ENCODE measurements around the gene ANKRD11.
"Not testable (repeated sequence)": the region's sequence is repeated elsewhere in the genome, so short reads cannot be mapped to it uniquely, and the experiment has no call there.

ANKRD11 gene

DNA sequence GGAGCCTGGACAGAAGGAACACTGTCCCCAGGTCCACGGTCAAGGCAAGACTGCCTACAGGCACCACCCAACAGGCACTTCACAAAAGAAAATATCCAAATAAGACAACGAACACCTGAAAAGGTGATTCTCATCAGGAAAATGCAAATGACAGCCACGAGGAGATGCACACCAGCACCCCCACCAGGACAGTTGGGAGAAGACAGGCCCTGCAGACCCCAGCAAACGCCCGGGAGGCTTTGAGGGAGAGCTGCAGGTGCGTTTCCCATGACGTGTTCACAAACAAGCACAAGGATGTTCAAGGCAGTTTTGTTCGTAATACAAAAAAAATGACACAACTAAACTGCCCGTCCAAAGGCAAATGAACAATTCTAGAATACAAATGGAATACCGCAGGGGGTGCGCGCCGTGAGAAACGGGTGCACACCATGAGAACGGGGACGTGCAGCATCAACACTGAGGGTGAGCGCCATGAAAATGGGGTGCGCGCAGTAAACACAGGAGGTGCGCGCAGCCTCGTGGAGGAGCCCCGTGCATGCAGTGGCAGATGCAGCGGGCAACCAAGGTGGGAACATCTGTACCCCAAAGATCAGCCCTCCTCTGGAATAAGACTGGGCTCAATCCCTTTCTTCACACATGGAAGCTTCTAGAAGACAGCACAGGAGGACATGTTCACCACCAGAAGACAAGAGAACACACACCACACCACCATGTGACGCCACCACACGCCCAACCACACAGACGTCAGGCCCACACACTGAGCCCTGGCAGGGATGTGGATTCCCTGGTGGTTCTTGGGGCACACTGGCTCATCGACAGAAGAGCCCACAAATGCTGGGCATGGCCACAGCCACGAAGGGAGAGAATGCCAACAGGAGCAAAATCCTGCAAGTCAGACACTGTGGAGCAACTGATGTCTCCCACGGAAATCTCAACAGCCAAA is 181.7 kb downstream of the ANKRD11 start:
- DNase-seq, result no peak

DNA sequence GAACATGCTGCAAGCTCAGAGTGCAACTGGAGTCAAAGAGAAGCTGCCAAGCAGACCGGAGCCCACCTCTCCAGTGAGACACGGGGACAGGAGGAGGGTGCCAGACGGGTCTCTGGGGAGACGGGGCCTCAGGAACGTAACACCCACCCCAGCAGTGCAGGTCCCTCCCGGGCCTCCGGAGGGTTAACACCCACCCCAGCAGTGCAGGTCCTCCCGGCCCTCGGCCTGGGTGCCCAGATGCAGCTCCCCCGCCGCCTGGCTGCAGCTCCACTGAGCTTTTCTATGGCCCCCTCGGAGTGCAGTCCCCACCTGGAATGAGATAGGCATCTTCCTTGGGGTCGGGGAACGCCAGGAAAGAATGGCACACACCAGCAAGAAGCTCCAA is 182.9 kb downstream of the ANKRD11 start:
- no peak for DNase-seq

GRCh38 chr16:89306457-89307420 is 183.6 kb downstream of the ANKRD11 start:
- not testable (repeated sequence) for DNase-seq

GRCh38 chr16:89304941-89305705 is 185.2 kb downstream of the ANKRD11 start:
- no peak for DNase-seq

- DNase-seq, result no peak
Observed at GRCh38 chr16:89304181-89304851, 186.0 kb downstream of the ANKRD11 start.

GRCh38 chr16:89303617-89304016 is 186.7 kb downstream of the ANKRD11 start:
- no peak for DNase-seq

GRCh38 chr16:89300976-89301360 is 189.4 kb downstream of the ANKRD11 start:
- DNase-seq, result no peak

DNA sequence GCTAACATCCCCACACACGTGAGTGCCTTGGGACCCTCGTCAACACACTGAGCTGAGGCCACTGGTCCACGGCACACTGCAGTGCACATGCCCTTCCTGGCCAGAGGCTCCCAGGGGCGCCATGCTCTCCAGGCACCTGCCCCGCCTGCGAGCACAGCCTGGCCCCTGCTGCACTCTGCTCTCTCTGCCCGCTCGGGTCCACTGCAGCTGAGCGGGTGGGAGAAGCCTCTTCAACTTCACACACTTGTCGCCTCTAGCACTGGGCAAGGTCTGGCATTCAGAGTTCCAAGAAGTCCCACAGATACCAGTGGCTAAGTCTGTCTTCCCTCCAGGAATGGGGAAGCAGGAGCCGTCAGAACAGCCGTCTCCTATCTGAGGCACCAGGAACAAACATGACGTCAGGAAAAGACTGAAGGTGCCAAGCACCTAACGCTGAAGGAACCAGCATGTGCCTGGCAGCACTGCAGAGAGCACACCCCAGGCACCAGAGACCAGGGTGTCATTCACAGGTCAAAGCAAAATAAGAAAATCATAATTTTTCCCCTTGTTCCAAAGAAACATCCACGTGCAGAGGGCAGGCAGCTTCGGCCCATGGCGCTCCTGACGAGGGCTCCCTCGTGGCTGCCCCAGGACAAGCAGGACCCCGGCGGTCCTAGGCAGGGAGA is 189.9 kb downstream of the ANKRD11 start:
- DNase-seq, result no peak

GRCh38 chr16:89299357-89300111 is 190.8 kb downstream of the ANKRD11 start:
- not testable (repeated sequence) for DNase-seq

DNA sequence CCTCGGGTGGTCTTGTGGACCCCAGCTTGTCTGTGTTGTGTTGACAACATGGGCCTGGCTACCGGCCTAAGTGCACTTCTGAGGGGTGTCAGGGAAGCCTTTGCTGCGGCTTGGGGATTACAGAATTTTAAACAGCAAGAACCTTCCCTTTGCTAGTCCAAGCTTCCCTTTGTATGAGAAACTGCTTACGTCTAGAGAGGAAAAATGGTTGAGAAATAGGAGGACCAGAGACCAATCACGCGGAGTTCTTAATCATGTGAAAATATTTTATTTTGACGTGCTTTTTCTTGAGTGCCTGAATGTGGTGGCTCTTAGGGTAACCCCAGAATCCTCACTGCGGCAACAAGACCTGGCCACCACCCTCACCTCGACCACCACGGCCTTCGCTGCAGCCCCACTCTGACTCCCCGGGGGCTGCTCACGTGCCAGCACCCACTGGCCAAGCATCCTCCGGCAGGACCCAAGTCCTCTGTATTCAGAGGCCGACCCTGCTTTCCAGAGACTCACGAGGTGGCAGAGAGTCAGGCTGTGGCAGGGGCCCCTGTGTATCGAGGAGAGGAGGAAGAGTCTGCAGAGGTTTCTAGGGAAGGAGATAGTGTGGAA is 191.6 kb downstream of the ANKRD11 start:
- no peak for DNase-seq

GRCh38 chr16:89297910-89298545 is 192.3 kb downstream of the ANKRD11 start:
- DNase-seq, result no peak

GRCh38 chr16:89297156-89297874 is 193.0 kb downstream of the ANKRD11 start:
- no peak for DNase-seq

- DNase-seq, result no peak
Observed at GRCh38 chr16:89295915-89296314, 194.4 kb downstream of the ANKRD11 start.

DNA sequence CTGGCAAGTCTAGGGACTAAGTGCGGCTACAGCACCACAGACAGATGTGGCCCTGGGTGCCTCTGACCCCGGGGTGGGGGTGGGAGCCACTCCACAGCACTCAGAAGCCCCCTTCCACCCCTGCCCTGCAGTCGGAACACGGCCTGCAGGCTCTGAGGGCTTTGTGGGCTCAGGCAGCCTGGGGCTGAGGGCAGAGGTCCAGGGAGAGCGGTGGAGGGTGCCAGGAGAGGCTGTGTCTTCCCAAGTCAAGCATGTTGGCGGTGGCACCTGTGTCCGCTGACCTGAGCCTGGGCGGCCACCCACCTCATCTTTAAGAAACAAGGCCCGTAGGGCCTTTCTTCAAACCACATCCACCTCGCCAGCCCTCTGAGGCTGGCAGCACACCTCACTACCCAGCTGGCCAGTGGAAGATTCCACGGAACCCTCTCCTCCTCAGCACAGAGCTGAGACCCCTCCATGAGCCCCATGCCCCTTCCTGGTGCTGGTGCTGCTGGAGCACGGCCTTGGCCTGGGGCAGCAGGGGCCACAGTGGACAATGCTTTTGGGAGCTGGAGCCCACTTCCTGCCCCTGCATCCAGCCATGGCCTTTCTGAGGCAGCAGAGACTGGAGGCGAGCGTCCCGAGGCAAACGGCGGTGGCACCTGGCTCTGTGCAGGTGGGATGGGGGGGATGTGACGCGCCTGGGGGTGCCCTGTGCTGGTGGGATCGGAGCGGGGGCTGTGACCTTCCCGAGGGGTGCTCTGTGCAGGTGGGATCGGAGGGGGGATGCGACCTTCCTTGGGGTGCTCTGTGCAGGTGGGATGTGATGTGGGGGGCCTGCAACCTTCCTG is 195.1 kb downstream of the ANKRD11 start:
- no peak for DNase-seq

DNA sequence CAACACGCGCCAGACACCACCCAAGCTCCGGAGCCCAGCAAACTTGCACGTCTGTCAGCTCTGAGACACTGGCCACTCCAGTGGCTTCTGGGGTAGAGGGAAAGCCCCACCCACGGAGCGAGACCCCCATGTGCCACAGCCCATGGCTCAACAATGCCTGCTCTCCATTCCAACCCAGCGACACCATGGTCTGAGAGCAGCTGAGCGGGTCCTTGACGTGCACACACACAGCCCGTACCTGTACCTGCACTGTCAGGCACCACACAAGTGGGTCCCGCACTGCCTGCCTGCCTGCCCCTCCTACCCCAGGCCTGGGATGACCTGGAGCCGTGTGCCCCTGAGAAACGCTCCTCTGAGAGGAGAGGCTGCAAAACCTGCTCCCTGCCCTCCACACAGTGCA is 195.9 kb downstream of the ANKRD11 start:
- no peak for DNase-seq

DNA sequence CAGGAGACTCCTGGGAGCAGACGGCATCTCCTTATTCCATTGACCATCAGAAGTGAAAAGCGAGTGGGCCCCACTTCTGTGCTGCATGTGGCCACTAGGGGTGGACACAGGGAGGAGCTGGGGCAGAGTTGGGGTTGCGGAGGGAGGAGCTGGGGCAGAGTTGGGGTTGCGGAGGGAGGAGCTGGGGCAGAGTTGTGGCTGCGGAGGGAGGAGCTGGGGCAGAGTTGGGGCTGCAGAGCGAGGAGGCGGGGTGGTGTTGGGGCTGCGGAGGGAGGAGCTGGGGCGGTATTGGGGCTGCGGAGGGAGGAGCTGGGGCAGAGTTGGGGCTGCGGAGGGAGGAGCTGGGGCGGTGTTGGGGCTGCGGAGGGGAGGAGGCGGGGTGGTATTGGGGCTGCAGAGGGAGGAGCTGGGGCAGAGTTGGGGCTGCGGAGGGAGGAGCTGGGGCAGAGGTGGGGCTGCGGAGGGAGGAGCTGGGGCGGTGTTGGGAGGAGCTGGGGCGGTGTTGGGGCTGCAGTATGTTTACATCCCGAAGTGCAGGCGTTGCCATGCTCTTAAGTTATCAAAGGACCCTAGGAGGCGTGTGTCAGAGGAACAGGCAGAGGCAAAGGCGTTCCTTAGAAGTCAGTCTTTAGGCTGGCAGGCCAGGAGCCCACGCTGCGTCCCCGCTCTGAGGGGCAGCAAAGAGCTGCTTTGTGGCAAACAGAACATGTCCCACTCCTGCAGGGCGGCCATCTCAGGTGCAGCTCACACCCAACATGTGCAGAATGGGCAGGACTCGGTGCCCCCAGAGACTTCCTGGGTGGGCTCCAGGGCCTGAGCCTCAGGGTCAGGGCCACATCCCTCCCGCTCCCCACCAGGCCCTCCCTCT is 196.9 kb downstream of the ANKRD11 start:
- no peak for DNase-seq

GRCh38 chr16:89292443-89293078 is 197.8 kb downstream of the ANKRD11 start:
- no peak for DNase-seq
